T-cell (primary cell): Measurements from ENCODE around the gene UVSSA. TPM values are rescaled to one million over a fixed set of nuclear protein-coding genes. Genes with fewer than 3 reads are reported as not detected.

Source experiments
- ATAC-seq, 4 experiments: fragments of 200-7000 bp in 3 of 4; fragments of 150-1000 bp in 1 of 4; cut with Tn5 transposase; replicated peaks in 1 of 4; 1 replicate in 3 of 4; 2 replicates in 1 of 4; pipeline ENCODE4 v1.10.0; 2021; ENCODE audit warnings: moderate library complexity in 3 of 4, mild to moderate bottlenecking in 2 of 4, moderate number of reproducible peaks in 1 of 4
- CTCF ChIA-PET, 2 donors: fragments of 300-600 bp; sonication (Branson Sonifier 250); formaldehyde crosslinking; loops; one replicate each; lab custom pipeline; 2022; ENCODE audit warnings: antibody characterized with exemption in 2 of 2; lab: Charles Lee
- POLR2A ChIA-PET, 2 donors: fragments of 300-600 bp; sonication (Branson Sonifier 250); formaldehyde crosslinking; loops; one replicate each; lab custom pipeline; 2022; ENCODE audit warnings: antibody characterized with exemption in 2 of 2; lab: Charles Lee
- DNase-seq, 35 experiments: peaks; one replicate each; pipeline versions ENCODE4 v3.0.0 to v3.0.0-alpha.2; 2013 to 2023
- H3K27ac ChIP-seq: one replicate; pipeline ENCODE4 v1.5.1; 2013; ENCODE audit warnings: low read length
- H3K27me3 ChIP-seq, 2 experiments: replicated peaks in 1 of 2; 1 replicate in 1 of 2; 2 replicates in 1 of 2; pipeline versions ENCODE4 v1.6.1 to v1.7.0; 2013; ENCODE audit warnings: low read length in 1 of 2, mixed read lengths in 1 of 2; ENCODE audit not compliant: control insufficient read depth in 2 of 2, insufficient read depth in 2 of 2; ENCODE audit errors: extremely low read depth in 1 of 2
- H3K36me3 ChIP-seq, 2 donors: 1 replicate in 1 of 2; 2 replicates in 1 of 2; pipeline versions ENCODE4 v1.6.1 to v1.7.0; 2013; ENCODE audit warnings: low read length in 1 of 2; ENCODE audit not compliant: control insufficient read depth in 2 of 2, insufficient read depth in 1 of 2; ENCODE audit errors: extremely low read depth in 1 of 2
- H3K4me1 ChIP-seq, 2 experiments: 1 replicate in 1 of 2; 2 replicates in 1 of 2; pipeline versions ENCODE4 v1.6.1 to v1.7.0; 2013; ENCODE audit warnings: low read length in 2 of 2, mixed read lengths in 1 of 2; ENCODE audit not compliant: insufficient read depth in 2 of 2, control insufficient read depth in 1 of 2; ENCODE audit errors: extremely low read depth in 1 of 2
- H3K4me3 ChIP-seq, 2 donors: 1 replicate in 1 of 2; 2 replicates in 1 of 2; pipeline versions ENCODE4 v1.5.1 to v1.7.0; 2013; ENCODE audit warnings: mild to moderate bottlenecking in 2 of 2, low read length in 1 of 2, moderate library complexity in 1 of 2; ENCODE audit not compliant: control insufficient read depth in 1 of 2; ENCODE audit errors: extremely low read depth in 1 of 2
- H3K9me3 ChIP-seq: 2 replicates; pipeline ENCODE4 v1.7.0; 2013
- H3K27ac Mint-ChIP-seq, 2 donors: one replicate each; pipeline ENCODE4 v1.8.0; 2020 to 2021; ENCODE audit warnings: mild to moderate bottlenecking in 2 of 2, mixed read lengths in 2 of 2
- H3K27me3 Mint-ChIP-seq, 2 donors: one replicate each; pipeline ENCODE4 v1.8.0; 2021 to 2022; ENCODE audit warnings: mixed read lengths in 2 of 2
- H3K36me3 Mint-ChIP-seq: one replicate; pipeline ENCODE4 v1.8.0; 2021; ENCODE audit warnings: mixed read lengths
- H3K4me1 Mint-ChIP-seq, 3 donors: one replicate each; pipeline ENCODE4 v1.8.0; 2020 to 2022; ENCODE audit warnings: mixed read lengths in 3 of 3, mild to moderate bottlenecking in 1 of 3
- H3K4me3 Mint-ChIP-seq, 3 donors: one replicate each; pipeline ENCODE4 v1.8.0; 2020 to 2022; ENCODE audit warnings: mild to moderate bottlenecking in 3 of 3, mixed read lengths in 3 of 3, moderate library complexity in 3 of 3
- H3K9me3 Mint-ChIP-seq, 3 donors: one replicate each; pipeline ENCODE4 v1.8.0; 2020 to 2022; ENCODE audit warnings: mixed read lengths in 3 of 3
- WGBS: methylation state at CpG from one replicate; pipeline ENCODE4 v1.1.5; 2013; ENCODE audit warnings: missing lambda C conversion rate; ENCODE audit not compliant: insufficient coverage; 5-methylcytosine and 5-hydroxymethylcytosine counted together
- total RNA-seq, 35 experiments: library from RNA in 6 of 35; stranded (reverse) in 6 of 35; fragments of 120-200 nt in 1 of 35; gene quantifications; one replicate each; pipeline versions ENCODE4 v1.2.1 to v1.2.4 and lab custom pipeline; 2013 to 2026

Gene UVSSA
- total RNA-seq, 5 donors from 2014 or later (not counting 1 experiment from before 2014, with no cell fraction given): 39.9 to 53.7 (median 42.7) TPM

DNA sequence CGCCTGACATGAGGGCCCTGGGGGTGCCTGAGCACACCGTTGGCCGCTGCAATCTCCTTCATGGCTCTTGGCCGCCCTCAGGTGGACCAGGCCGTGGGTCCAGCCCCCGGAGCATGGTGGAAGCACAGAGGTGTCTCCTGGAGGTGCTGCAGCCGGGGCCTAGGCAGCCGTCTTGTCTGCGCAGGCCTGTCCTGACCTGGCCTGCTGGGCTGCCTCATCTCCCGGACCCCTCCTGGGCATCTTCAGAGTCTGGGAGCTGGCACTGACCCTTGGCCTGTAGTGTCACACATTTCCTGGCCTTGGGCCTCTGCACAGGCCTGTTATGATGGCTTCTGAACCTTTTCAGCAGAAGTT is 20.9 kb downstream of the UVSSA start:
- POLR2A ChIA-PET: no interaction called here
- 98% methylated on average over 10 of the region's 10 CpGs for WGBS
- H3K27me3 ChIP-seq: no peaks in the 10 kb centered on the region
- H3K27ac ChIP-seq: no peak overlapping the region
- Mint-ChIP-seq H3K27ac (no peak overlapping the region), H3K4me3 (no peak overlapping the region), H3K27me3 (no peaks in the 10 kb centered on the region), H3K9me3 (no peaks in the 10 kb centered on the region), H3K36me3 (peaks cover 25% of the 10 kb centered on the region), H3K4me1 (no peaks in the 10 kb centered on the region)
- H3K36me3 ChIP-seq: peaks cover 5 to 33% of the 10 kb centered on the region in 2 donors
- H3K4me1 ChIP-seq: no peaks in the 10 kb centered on the region
- no peak for ATAC-seq
- H3K9me3 ChIP-seq: no peaks in the 10 kb centered on the region
- no peak overlapping the region for H3K4me3 ChIP-seq
- CTCF ChIA-PET: no interaction called here
- no peak for DNase-seq

DNA sequence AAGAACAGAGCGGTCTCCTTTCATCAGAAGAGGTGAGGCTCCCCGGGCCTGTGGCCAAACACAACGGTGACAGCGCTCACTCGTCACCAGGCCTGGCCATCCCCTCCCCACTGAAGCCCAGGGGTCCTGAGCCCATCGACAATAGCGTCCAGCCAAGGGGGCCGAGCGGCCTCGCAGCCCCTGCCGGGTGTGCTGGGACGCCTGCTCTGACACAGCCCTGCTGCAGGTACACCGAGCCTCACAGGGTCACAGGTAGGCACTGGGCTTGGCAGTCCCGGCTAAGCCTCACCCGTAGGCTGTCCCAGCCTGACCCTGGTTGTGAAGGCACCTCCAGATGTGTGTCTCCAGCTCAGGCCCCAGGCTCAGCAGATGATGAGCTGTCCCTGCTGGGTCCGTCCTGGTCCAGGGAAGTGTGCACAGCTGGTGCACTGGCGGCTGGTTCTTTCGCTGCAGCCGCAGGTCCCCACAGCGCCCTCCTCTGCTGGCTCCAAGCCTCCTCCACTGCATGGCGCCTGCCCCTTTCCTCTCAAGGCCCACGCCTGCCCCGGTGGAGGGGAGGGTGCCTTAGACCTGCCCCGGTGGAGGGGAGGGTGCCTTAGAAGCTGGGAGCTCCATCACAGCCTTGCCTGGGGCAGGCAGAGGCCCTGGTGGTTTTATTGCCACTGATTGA is 21.5 kb downstream of the UVSSA start:
- Histone ChIP-seq H3K27me3 (no peaks in the 10 kb centered on the region), H3K4me3 (no peak overlapping the region), H3K36me3 (peaks cover 5 to 30% of the 10 kb centered on the region in 2 donors), H3K4me1 (no peaks in the 10 kb centered on the region), H3K9me3 (no peaks in the 10 kb centered on the region), H3K27ac (no peak overlapping the region)
- 97% methylated on average over 14 of the region's 24 CpGs for WGBS
- Mint-ChIP-seq H3K4me1 (no peaks in the 10 kb centered on the region), H3K4me3 (no peak overlapping the region), H3K36me3 (peaks cover 31% of the 10 kb centered on the region), H3K27me3 (no peaks in the 10 kb centered on the region), H3K27ac (no peak overlapping the region), H3K9me3 (no peaks in the 10 kb centered on the region)
- ChIA-PET POLR2A (interaction anchor here in 1 of 2 donors (0.7 kb wide), 1 partner anchor 134 kb away, joined by 3 read pairs; no protein-coding TSS in a partner anchor), CTCF (no interaction called here)
- ATAC-seq: no peak
- no peak for DNase-seq

DNA sequence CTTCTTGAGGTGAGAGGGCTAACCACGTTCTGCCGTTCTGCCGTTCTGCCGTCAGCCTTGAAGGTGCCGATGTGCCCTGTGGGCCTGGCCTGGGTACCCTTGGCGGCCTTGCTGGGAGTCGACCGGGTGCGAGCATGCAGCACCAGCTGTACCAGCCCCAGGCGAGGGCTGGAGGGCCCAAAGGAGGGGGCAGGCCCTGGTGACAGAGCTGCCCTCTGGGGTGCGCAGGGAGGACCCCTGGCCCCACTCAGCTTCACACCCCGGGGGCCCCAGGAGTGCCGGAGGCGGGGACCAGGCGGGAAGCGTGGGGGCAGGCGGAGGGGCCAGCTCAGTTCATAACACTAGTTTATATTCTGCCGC is 22.1 kb downstream of the UVSSA start:
- no peak overlapping the region for H3K27ac ChIP-seq
- Mint-ChIP-seq H3K4me3 (no peak overlapping the region), H3K4me1 (no peaks in the 10 kb centered on the region), H3K27me3 (no peaks in the 10 kb centered on the region), H3K36me3 (peaks cover 36% of the 10 kb centered on the region), H3K27ac (no peak overlapping the region), H3K9me3 (no peaks in the 10 kb centered on the region)
- peaks cover 5 to 35% of the 10 kb centered on the region in 2 donors for H3K36me3 ChIP-seq
- POLR2A ChIA-PET: interaction anchor here in 1 of 2 donors (0.7 kb wide), 1 partner anchor 135 kb away, joined by 3 read pairs; no protein-coding TSS in a partner anchor
- DNase-seq (no peak), ATAC-seq (no peak)
- no peaks in the 10 kb centered on the region for H3K9me3 ChIP-seq
- CTCF ChIA-PET: no interaction called here
- H3K4me1 ChIP-seq: no peaks in the 10 kb centered on the region
- WGBS: 80% methylated on average over 16 of the region's 18 CpGs
- no peak overlapping the region for H3K4me3 ChIP-seq
- H3K27me3 ChIP-seq: no peaks in the 10 kb centered on the region

DNA sequence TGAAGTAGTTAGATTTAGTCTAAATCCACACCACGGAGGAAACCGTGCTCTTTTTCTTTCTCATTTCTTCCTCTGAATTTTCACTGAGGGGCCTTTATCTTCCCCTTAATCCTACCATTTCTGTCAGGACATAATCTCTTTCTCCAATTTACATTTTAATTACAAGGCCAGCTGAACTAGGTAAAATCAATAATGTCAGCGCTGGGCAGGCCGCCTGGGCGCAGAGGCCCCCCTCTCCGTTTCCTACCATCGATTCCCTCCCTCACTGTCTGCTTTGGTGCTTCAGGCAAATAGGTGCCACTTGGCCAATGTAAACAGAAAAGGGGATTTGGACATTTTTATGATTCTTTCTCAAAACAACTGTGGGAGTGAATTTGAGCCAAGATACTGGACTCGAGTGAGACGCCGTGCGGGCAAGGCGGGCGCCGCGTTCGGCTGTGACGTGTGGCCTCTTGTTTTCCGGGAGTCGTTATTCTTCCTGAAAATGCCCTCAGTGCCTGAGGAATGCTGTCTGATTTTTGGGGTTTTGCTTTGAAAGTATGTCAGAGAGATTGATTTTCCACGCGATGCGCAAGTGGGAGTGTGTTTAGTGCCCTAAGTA is 22.6 kb downstream of the UVSSA start:
- Mint-ChIP-seq H3K36me3 (peaks cover 37% of the 10 kb centered on the region), H3K27me3 (no peaks in the 10 kb centered on the region), H3K4me1 (no peaks in the 10 kb centered on the region), H3K9me3 (no peaks in the 10 kb centered on the region), H3K27ac (no peak overlapping the region), H3K4me3 (no peak overlapping the region)
- CTCF ChIA-PET: no interaction called here
- Histone ChIP-seq H3K9me3 (no peaks in the 10 kb centered on the region), H3K4me3 (no peak overlapping the region), H3K27me3 (no peaks in the 10 kb centered on the region), H3K27ac (no peak overlapping the region), H3K36me3 (peaks cover 5 to 36% of the 10 kb centered on the region in 2 donors), H3K4me1 (no peaks in the 10 kb centered on the region)
- POLR2A ChIA-PET: interaction anchor here in 1 of 2 donors (0.7 kb wide), 1 partner anchor 135 kb away, joined by 3 read pairs; no protein-coding TSS in a partner anchor
- no peak for ATAC-seq
- 99% methylated on average over 13 of the region's 22 CpGs for WGBS
- DNase-seq: no peak

DNA sequence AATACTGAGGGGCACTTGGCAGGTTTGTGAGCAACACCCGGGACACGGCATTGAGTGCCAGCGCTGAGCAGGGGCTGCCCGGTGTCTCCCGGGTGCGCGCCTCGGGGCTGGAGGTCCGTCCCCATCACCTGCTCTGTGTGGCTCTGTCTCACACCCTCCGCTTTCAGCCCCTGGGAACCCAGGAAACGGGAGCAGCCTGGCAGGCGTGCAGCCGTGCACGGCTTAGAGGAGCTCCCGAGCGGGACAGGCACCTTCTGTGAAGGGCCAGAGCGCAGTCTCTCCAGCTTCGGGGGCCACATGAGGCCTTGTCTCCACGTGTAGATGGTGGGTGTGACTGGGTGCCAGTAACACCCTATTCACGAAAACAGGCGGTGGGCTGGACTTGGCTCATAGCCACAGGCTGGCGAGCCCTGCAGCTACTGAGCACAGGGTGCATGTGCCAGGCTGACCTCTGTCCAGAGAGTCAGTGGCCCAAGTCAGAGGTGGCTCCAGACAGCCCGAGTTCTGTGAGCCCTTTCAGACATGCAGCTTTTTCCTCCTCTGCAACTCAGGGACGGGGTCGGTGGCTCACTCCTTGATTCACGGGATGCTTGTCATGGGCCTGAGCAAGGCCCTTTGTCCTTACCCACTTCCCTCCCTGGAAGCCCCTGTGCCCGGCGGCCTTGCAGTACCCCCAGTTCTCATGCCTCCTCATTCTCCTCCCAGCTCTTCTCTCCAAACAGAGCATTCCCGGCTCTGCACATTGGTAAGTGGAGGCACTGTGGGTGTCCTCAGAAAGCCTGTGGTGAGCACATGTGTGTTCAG is 23.5 kb downstream of the UVSSA start:
- DNase-seq: no peak

More for the DNA sequence above, 23.5 kb downstream of the UVSSA start:
- Histone ChIP-seq H3K4me3 (no peak overlapping the region), H3K4me1 (no peaks in the 10 kb centered on the region), H3K27ac (no peak overlapping the region), H3K36me3 (peaks cover 11 to 41% of the 10 kb centered on the region in 2 donors), H3K27me3 (no peaks in the 10 kb centered on the region), H3K9me3 (no peaks in the 10 kb centered on the region)
- no peaks in the 10 kb centered on the region for H3K9me3 Mint-ChIP-seq
- no peaks in the 10 kb centered on the region for H3K27me3 Mint-ChIP-seq
- ATAC-seq: no peak
- CTCF ChIA-PET: no interaction called here
- no peaks in the 10 kb centered on the region for H3K4me1 Mint-ChIP-seq
- H3K4me3 Mint-ChIP-seq: no peak overlapping the region
- peaks cover 37% of the 10 kb centered on the region for H3K36me3 Mint-ChIP-seq
- POLR2A ChIA-PET: no interaction called here
- no peak overlapping the region for H3K27ac Mint-ChIP-seq
- 96% methylated on average over 19 of the region's 29 CpGs for WGBS
